Activated T-cell treated with anti-CD3 and anti-CD28 coated beads, Interleukin-2, amount 50 U/mL, for 4 hours (primary cell): ENCODE measurements around the gene SLC34A3. TPM values are rescaled to one million over a fixed set of nuclear protein-coding genes. Genes with fewer than 3 reads are reported as not detected.
A peak's percentile ranks its signal among the peaks of the same experiment; 100 is the strongest.
"Not testable (repeated sequence)": the region's sequence is repeated elsewhere in the genome, so short reads cannot be mapped to it uniquely, and the experiment has no call there.

Source experiments
- ATAC-seq, 2 donors: fragments of 200-7000 bp; cut with Tn5 transposase; one replicate each; pipeline ENCODE4 v1.10.0; 2021
- DNase-seq: peaks from one replicate; pipeline ENCODE4 v3.0.0-alpha.2; 2020
- H3K27me3 Mint-ChIP-seq: one replicate; pipeline ENCODE4 v1.8.0; 2021; ENCODE audit warnings: low read depth, mixed read lengths
- H3K36me3 Mint-ChIP-seq: one replicate; pipeline ENCODE4 v1.8.0; 2022; ENCODE audit warnings: mixed read lengths; ENCODE audit not compliant: insufficient read depth
- H3K4me1 Mint-ChIP-seq: one replicate; pipeline ENCODE4 v1.8.0; 2021; ENCODE audit warnings: low read depth, mixed read lengths
- H3K4me3 Mint-ChIP-seq: one replicate; pipeline ENCODE4 v1.8.0; 2021; ENCODE audit warnings: mild to moderate bottlenecking, moderate library complexity, mixed read lengths
- H3K9me3 Mint-ChIP-seq: one replicate; pipeline ENCODE4 v1.8.0; 2021; ENCODE audit warnings: mixed read lengths
- total RNA-seq, 3 donors: library from RNA; stranded (reverse); gene quantifications; one replicate each; pipeline ENCODE4 v1.2.1, GENCODE V29; 2021

The SLC34A3 gene
- total RNA-seq, 3 donors from 2014 or later = not detected

GRCh38 chr9:137256856-137257255 lies 26.2 kb downstream of the SLC34A3 start:
- Mint-ChIP-seq H3K36me3 (peaks cover 4% of the 10 kb centered on the region), H3K4me3 (peak overlapping the region; percentile 89), H3K4me1 (peaks cover 14% of the 10 kb centered on the region), H3K9me3 (no peaks in the 10 kb centered on the region), H3K27me3 (no peaks in the 10 kb centered on the region)
- ATAC-seq (no peak), DNase-seq (no peak)

- H3K9me3 Mint-ChIP-seq, ATAC-seq, DNase-seq, H3K36me3 Mint-ChIP-seq, H3K27me3 Mint-ChIP-seq, H3K4me1 Mint-ChIP-seq, H3K4me3 Mint-ChIP-seq: not testable (repeated sequence)
Measured at GRCh38 chr9:137262173-137262908, 31.6 kb downstream of the SLC34A3 start.

GRCh38 chr9:137262909-137263285 lies 32.2 kb downstream of the SLC34A3 start:
- Mint-ChIP-seq H3K4me3 (no peak overlapping the region), H3K4me1 (peaks cover 2% of the 10 kb centered on the region), H3K36me3 (peaks cover 6% of the 10 kb centered on the region), H3K27me3 (no peaks in the 10 kb centered on the region), H3K9me3 (no peaks in the 10 kb centered on the region)
- ATAC-seq (no peak), DNase-seq (no peak)

GRCh38 chr9:137263506-137263905 lies 32.8 kb downstream of the SLC34A3 start:
- Mint-ChIP-seq H3K27me3 (no peaks in the 10 kb centered on the region), H3K4me1 (peaks cover 2% of the 10 kb centered on the region), H3K4me3 (no peak overlapping the region), H3K9me3 (no peaks in the 10 kb centered on the region), H3K36me3 (peaks cover 6% of the 10 kb centered on the region)
- no peak for ATAC-seq
- no peak for DNase-seq

- Mint-ChIP-seq H3K4me3 (no peak overlapping the region), H3K36me3 (peaks cover 11% of the 10 kb centered on the region), H3K27me3 (no peaks in the 10 kb centered on the region), H3K4me1 (peaks cover 2% of the 10 kb centered on the region), H3K9me3 (no peaks in the 10 kb centered on the region)
- ATAC-seq = no peak
- no peak for DNase-seq
Measured at GRCh38 chr9:137264067-137264466, 33.4 kb downstream of the SLC34A3 start.

- no peaks in the 10 kb centered on the region for H3K27me3 Mint-ChIP-seq
- ATAC-seq = no peak
- H3K4me1 Mint-ChIP-seq = peaks cover 2% of the 10 kb centered on the region
- no peaks in the 10 kb centered on the region for H3K9me3 Mint-ChIP-seq
- peaks cover 19% of the 10 kb centered on the region for H3K36me3 Mint-ChIP-seq
- no peak overlapping the region for H3K4me3 Mint-ChIP-seq
- no peak for DNase-seq
Measured at GRCh38 chr9:137265496-137266161, 34.9 kb downstream of the SLC34A3 start.

- Mint-ChIP-seq H3K4me1 (peaks cover 5% of the 10 kb centered on the region), H3K27me3 (no peaks in the 10 kb centered on the region), H3K4me3 (no peak overlapping the region), H3K36me3 (peaks cover 19% of the 10 kb centered on the region), H3K9me3 (no peaks in the 10 kb centered on the region)
- DNase-seq (no peak), ATAC-seq (no peak)
Measured at GRCh38 chr9:137266162-137266527, 35.4 kb downstream of the SLC34A3 start.

- ATAC-seq (no peak), DNase-seq (no peak)
- Mint-ChIP-seq H3K4me3 (no peak overlapping the region), H3K36me3 (peaks cover 15% of the 10 kb centered on the region), H3K9me3 (no peaks in the 10 kb centered on the region), H3K4me1 (peaks cover 8% of the 10 kb centered on the region), H3K27me3 (no peaks in the 10 kb centered on the region)
Measured at GRCh38 chr9:137266585-137267453, 36.1 kb downstream of the SLC34A3 start.

GRCh38 chr9:137267933-137268355 lies 37.2 kb downstream of the SLC34A3 start:
- Mint-ChIP-seq H3K4me3 (no peak overlapping the region), H3K9me3 (no peaks in the 10 kb centered on the region), H3K4me1 (peaks cover 7% of the 10 kb centered on the region), H3K36me3 (peaks cover 15% of the 10 kb centered on the region), H3K27me3 (no peaks in the 10 kb centered on the region)
- DNase-seq (no peak), ATAC-seq (no peak)

- Mint-ChIP-seq H3K4me1 (peaks cover 7% of the 10 kb centered on the region), H3K9me3 (no peaks in the 10 kb centered on the region), H3K4me3 (no peak overlapping the region), H3K27me3 (no peaks in the 10 kb centered on the region), H3K36me3 (peaks cover 18% of the 10 kb centered on the region)
- no peak for ATAC-seq
- no peak for DNase-seq
Measured at GRCh38 chr9:137268538-137269201, 38.0 kb downstream of the SLC34A3 start.

- Mint-ChIP-seq H3K4me1 (peaks cover 7% of the 10 kb centered on the region), H3K9me3 (no peaks in the 10 kb centered on the region), H3K27me3 (no peaks in the 10 kb centered on the region), H3K36me3 (peaks cover 18% of the 10 kb centered on the region), H3K4me3 (no peak overlapping the region)
- no peak for DNase-seq
- no peak for ATAC-seq
Measured at GRCh38 chr9:137269231-137269772, 38.6 kb downstream of the SLC34A3 start.

GRCh38 chr9:137270929-137271695 lies 40.4 kb downstream of the SLC34A3 start:
- Mint-ChIP-seq H3K27me3 (no peaks in the 10 kb centered on the region), H3K36me3 (peaks cover 17% of the 10 kb centered on the region), H3K4me1 (peaks cover 13% of the 10 kb centered on the region), H3K9me3 (no peaks in the 10 kb centered on the region), H3K4me3 (no peak overlapping the region)
- DNase-seq (no peak), ATAC-seq (peak; percentile 18 to 61)

- Mint-ChIP-seq H3K4me3 (no peak overlapping the region), H3K36me3 (peaks cover 17% of the 10 kb centered on the region), H3K27me3 (no peaks in the 10 kb centered on the region), H3K9me3 (no peaks in the 10 kb centered on the region), H3K4me1 (peaks cover 16% of the 10 kb centered on the region)
- ATAC-seq (peak in 1 of 2 donors; percentile 7), DNase-seq (no peak)
Measured at GRCh38 chr9:137271696-137272076, 41.0 kb downstream of the SLC34A3 start.
